Vagina (tissue), 2 donors: ENCODE data around the gene E2F6.

Experiments
- POLR2A ChIP-seq, 2 donors: fragments of 450-650 bp; IDR thresholded peaks; one replicate each; pipeline ENCODE4 v1.6.1; 2017; ENCODE audit warnings: antibody characterized with exemption in 2 of 2, mild to moderate bottlenecking in 2 of 2, moderate library complexity in 2 of 2
- POLR2AphosphoS5 ChIP-seq, 2 donors: sonication (generic); formaldehyde crosslinking; IDR thresholded peaks; one replicate each; pipeline ENCODE4 v1.9.0; 2017; ENCODE audit warnings: antibody characterized with exemption in 2 of 2, mild to moderate bottlenecking in 2 of 2, low read depth in 1 of 2; ENCODE audit not compliant: insufficient read depth in 1 of 2
- TF ChIP-seq, protein P1 (sequence below), 3 experiments: fragments of 450-650 bp in 2 of 3; fragments of 200-600 bp in 1 of 3; sonication (generic) in 1 of 3; IDR thresholded peaks; one replicate each; pipeline ENCODE4 v1.5.1; 2017 to 2019; ENCODE audit warnings: antibody characterized with exemption in 3 of 3, mild to moderate bottlenecking in 2 of 3, moderate library complexity in 2 of 3

GRCh38 chr2:11396021-11396420, 69.9 kb downstream of the E2F6 start:
- TF ChIP-seq, protein P1, sequence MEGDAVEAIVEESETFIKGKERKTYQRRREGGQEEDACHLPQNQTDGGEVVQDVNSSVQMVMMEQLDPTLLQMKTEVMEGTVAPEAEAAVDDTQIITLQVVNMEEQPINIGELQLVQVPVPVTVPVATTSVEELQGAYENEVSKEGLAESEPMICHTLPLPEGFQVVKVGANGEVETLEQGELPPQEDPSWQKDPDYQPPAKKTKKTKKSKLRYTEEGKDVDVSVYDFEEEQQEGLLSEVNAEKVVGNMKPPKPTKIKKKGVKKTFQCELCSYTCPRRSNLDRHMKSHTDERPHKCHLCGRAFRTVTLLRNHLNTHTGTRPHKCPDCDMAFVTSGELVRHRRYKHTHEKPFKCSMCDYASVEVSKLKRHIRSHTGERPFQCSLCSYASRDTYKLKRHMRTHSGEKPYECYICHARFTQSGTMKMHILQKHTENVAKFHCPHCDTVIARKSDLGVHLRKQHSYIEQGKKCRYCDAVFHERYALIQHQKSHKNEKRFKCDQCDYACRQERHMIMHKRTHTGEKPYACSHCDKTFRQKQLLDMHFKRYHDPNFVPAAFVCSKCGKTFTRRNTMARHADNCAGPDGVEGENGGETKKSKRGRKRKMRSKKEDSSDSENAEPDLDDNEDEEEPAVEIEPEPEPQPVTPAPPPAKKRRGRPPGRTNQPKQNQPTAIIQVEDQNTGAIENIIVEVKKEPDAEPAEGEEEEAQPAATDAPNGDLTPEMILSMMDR (IDR thresholded peaks at IDR 0.05): no peak
- TF ChIP-seq POLR2A (IDR thresholded peaks at IDR 0.05): no peak
- no peak for TF ChIP-seq POLR2AphosphoS5 (IDR thresholded peaks at IDR 0.05; ENCODE audit: insufficient read depth in 1 of 2, low read depth in 1 of 2)
